GM12873 (cell line): ENCODE measurements around the gene MEF2C.

Experiments
- TF ChIP-seq, protein P1 (sequence below): IDR thresholded peaks from 2 replicates; pipeline ENCODE4 v1.5.1; 2012; ENCODE audit warnings: low read depth, mild to moderate bottlenecking, moderate library complexity, low read length, control low read depth; ENCODE audit not compliant: insufficient read depth; ENCODE audit errors: missing control alignments

Gene MEF2C

DNA sequence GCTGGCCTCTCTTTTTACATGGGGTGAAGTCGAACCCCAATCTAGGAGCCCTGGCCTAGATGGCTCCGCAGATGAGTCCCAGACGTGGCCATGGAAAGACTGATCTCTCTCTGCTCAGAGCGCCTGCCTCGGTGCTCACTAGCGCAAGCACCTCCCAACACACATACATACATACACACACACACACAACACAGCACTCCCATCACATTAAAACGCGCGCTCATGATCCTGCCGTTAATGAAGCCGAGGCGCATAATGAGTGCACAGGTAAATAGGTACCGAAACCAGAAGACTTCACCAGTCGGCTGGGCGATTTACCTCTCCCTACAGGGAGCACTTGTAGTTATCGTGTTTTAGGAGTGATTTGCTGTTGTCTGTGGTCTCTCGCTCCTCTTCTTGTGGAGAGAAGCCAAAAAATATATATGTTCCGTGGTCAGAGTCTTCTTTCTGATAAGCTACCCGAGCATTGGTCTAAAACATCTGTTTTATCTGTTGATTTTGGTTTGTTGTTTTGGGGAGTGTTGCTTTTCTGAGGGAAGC, 207.7 kb downstream of the MEF2C start:
- TF ChIP-seq, protein P1, sequence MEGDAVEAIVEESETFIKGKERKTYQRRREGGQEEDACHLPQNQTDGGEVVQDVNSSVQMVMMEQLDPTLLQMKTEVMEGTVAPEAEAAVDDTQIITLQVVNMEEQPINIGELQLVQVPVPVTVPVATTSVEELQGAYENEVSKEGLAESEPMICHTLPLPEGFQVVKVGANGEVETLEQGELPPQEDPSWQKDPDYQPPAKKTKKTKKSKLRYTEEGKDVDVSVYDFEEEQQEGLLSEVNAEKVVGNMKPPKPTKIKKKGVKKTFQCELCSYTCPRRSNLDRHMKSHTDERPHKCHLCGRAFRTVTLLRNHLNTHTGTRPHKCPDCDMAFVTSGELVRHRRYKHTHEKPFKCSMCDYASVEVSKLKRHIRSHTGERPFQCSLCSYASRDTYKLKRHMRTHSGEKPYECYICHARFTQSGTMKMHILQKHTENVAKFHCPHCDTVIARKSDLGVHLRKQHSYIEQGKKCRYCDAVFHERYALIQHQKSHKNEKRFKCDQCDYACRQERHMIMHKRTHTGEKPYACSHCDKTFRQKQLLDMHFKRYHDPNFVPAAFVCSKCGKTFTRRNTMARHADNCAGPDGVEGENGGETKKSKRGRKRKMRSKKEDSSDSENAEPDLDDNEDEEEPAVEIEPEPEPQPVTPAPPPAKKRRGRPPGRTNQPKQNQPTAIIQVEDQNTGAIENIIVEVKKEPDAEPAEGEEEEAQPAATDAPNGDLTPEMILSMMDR = no peak

DNA sequence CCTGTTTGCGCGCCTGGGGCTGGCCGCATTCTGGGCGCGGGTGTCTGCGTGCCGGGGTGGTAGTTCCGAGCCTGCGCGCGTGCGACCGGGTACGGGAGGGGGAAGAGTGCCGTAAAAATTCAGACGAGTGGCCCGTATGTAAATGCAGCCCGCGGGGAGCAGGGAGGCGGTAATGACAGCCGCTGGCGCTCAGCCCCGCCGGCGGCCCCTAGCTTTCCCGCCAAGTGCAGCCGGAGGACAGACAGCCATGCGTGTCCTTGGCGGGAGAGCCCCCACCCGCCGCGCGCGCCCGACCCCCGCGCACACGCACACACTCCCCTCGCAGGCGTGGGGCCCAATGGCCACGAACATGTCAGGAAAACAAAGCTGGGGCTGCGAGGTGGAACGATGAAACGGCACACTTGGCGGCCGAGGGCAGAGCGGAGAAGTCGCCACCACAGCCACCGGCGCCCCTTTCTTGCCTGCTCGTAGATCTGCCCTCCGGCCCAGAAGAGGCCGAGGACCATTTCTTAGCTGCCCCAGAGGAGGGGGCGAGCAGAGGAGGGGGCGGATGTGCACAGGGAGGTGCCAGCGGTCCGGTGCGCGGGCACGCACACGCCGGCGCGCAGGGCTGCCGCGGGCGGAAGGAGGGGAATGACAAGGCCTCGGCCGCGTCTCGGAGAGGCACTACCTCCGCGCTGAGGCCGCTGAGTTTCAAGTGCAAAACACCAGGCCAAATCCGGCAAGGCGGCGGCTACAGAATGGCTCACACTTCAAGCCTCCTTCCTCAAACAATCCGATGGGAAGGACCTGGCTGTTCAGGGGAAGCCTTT, 208.4 kb downstream of the MEF2C start:
- TF ChIP-seq, protein P1 = no peak

DNA sequence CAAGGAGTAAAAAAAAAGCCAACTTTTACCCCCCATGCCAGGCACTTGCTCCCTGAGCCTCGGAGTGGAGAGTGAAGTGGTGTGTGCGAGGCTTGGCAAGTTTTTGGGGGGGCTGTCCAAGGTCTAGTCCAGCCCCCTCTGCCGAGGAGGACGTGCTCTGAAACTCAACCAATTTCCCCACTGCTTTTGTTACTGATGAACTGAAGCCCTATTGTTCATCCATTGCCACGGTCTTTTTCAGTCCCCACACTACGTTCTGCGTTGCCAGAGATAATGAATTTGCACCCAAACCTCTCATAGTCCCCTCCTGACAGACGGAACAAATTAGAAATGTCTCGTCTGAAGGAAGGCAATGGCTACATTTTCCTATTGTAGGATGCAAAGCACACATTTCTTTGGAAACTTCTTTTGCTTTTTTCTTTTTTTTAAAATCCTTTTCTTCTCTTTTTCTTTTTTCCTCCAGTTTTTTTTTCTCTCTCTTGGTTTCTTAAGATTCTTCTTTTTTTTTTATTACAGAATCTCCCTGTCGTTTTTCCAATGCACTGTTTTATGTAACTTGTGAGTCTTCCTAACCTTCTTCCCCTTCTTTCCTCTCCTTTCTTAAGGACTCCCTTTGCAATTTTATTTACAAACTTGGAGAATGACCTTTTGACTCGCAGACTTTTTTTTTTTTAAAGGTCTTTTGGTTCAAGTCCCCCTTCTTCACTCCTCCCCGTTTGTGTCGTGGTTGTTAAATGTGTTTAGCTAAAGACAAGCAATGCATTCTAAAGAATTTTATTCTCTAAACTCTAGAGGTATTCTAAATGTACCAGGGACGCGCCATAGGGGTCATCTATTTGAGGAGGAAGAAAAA, 209.5 kb downstream of the MEF2C start:
- TF ChIP-seq, protein P1 = no peak

DNA sequence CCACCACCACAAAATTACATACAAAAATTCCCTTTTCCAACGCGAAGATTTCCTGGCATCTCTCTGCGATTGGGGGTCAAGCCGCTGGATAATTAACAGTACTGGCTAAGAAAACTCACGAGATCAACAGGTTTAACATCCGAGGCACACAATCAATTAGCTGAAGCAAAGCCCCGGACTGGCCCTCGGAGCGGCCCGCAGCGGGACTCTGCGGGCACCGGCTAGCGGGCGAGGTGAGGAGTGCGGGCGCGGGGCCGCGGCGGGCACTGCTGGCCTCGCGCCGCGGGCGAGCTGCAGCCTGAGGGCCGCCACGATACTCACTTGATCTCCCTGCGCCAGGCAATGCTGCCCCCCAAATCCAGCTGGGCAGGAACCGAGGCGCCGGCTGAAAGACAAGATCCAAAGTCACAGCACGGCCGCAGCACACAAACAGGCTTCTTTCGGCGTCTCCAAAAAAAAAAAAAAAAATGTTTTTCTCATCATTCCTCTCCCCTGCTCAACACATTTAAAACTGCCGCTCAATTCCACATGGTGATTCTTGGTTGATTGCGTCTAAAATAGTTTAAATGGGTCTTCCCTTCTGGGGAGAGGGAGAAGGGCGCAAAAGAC, 210.2 kb downstream of the MEF2C start:
- TF ChIP-seq, protein P1 = no peak

DNA sequence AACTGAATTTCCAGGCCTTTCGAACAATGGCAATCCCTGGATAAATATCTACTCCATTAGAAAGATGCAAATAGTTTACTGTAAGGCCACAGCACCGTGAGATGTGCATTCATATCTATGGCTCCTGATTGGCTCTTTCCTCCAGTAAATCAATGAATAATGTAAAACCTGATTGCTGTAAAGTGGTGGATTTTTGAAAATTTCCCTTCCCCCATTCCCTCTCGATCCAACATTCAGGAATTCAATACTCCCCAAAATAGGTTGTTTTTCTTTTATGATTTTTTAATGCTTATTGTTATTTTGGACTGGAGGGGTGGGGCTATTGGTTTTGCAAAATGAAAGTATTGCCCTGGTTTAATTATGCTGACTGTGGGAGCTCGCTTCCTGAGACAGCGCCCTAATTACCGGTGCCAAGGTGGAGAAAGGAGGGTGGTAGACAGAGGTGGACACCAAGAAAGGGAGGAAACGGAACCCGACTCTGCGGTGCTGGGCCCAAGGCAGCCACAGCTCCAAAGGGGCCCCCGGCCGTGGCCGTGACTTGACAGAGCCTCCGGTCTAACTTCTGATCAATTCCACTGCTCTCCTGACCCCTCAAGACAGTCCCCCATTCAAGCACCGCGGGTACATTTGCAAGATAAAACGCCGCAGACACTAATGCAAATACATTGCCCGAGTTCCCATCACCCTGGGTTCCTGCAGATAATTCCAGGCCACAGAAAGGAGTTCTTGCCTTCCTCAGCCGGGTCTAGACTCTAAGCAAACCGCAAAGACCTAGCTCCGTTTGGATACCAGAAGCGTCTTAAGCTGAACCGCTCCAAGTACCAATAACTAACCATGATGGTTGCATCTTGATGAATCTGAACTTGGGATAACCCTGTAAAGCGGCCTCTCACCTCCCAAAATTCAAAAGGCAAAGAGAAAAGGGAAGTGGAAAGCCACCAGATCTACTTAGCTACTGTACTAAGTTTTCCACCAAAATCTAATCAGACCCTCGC, 211.2 kb downstream of the MEF2C start:
- TF ChIP-seq, protein P1 = no peak

DNA sequence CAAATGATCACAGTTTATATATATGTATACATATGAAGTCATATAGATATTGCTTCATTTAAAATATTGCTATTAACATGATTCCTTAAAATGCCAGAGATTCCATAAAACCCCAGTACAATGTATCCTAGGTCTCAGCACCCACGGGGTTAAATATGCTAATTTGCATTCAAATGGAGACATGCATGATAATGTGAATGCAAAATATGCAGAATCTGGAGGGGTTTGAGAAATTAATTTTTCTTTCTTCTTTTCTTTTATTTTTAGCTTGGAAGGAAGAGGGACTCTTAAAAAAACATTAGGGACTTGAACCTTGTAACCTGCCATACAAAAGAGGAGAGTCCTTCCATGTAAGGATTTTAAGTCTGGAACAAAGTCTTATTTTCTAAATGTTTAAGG, 211.9 kb downstream of the MEF2C start:
- TF ChIP-seq, protein P1 = no peak
